ENCODE results near the gene DNAH5. TPM values are rescaled to one million over a fixed set of nuclear protein-coding genes. Genes with fewer than 3 reads are reported as not detected.

DNAH5 gene
- total and polyA plus RNA-seq, 2 experiments from 2014 or later: 0.56 to 0.97 TPM

GRCh38 chr5:13708432-13708831 lies 236.1 kb downstream of the DNAH5 start:
- Histone ChIP-seq H3K27me3 (ENCODE audit: insufficient read depth) (no peaks in the 10 kb centered on the region), H3K9me2 (ENCODE audit: insufficient read depth) (0 out of 2 replicates have a peak, but pooled peaks cover 7% of the 10 kb centered on the region), H3K4me2 (no peak overlapping the region), H2AFZ (no peak overlapping the region), H3F3A (replicated peaks; ENCODE audit: low read depth) (no peaks in the 10 kb centered on the region), H3K4me1 (ENCODE audit: insufficient read depth) (no peaks in the 10 kb centered on the region; the same call in 1 of the 2 replicates), H3K27ac (ENCODE audit: low read depth) (no peak overlapping the region), H3K4me3 (no peak overlapping the region), H3K36me3 (ENCODE audit: insufficient read depth) (no peaks in the 10 kb centered on the region), H4K20me1 (replicated peaks; ENCODE audit: insufficient read depth) (no peaks in the 10 kb centered on the region), H3K79me2 (replicated peaks; ENCODE audit: insufficient read depth) (no peaks in the 10 kb centered on the region)
- Mint-ChIP-seq H3K36me3 (ENCODE audit: low read depth) (no peaks in the 10 kb centered on the region), H3K4me3 (no peak overlapping the region), H3K27me3 (ENCODE audit: insufficient read depth, low read depth, poor library complexity) (no peaks in the 10 kb centered on the region), H3K4me1 (peaks cover 10% of the 10 kb centered on the region), H3K27ac (no peak overlapping the region), H3K9me3 (no peaks in the 10 kb centered on the region)
- no peak for TF ChIP-seq EZH2phosphoT487 (IDR thresholded peaks at IDR 0.05; ENCODE audit: unreplicated experiment)
- DNase-seq (ENCODE audit: low spot score) (no peak), ATAC-seq (no peak)

GRCh38 chr5:13704396-13704795 lies 240.1 kb downstream of the DNAH5 start:
- no peak overlapping the region for H3K4me2 ChIP-seq

More at GRCh38 chr5:13704396-13704795, 240.1 kb downstream of the DNAH5 start:
- Mint-ChIP-seq H3K36me3 (ENCODE audit: low read depth) (no peaks in the 10 kb centered on the region), H3K4me3 (no peak overlapping the region), H3K27me3 (ENCODE audit: insufficient read depth, low read depth, poor library complexity) (peaks cover 4% of the 10 kb centered on the region), H3K27ac (no peak overlapping the region), H3K9me3 (no peaks in the 10 kb centered on the region), H3K4me1 (no peaks in the 10 kb centered on the region; the same call in 2 of the 3 replicates)
- Histone ChIP-seq H3K4me1 (ENCODE audit: insufficient read depth) (no peaks in the 10 kb centered on the region), H3K79me2 (replicated peaks; ENCODE audit: insufficient read depth) (no peaks in the 10 kb centered on the region), H4K20me1 (replicated peaks; ENCODE audit: insufficient read depth) (no peaks in the 10 kb centered on the region), H3K4me3 (no peak overlapping the region), H3K36me3 (ENCODE audit: insufficient read depth) (no peaks in the 10 kb centered on the region), H3K9me2 (ENCODE audit: insufficient read depth) (peaks cover 12% of the 10 kb centered on the region; the same call in 1 of the 2 replicates), H3K27me3 (ENCODE audit: insufficient read depth) (no peaks in the 10 kb centered on the region), H3K27ac (ENCODE audit: low read depth) (no peak overlapping the region), H2AFZ (no peak overlapping the region), H3F3A (replicated peaks; ENCODE audit: low read depth) (no peaks in the 10 kb centered on the region)
- DNase-seq (ENCODE audit: low spot score) (no peak), ATAC-seq (no peak)
- TF ChIP-seq STAT1 (IDR thresholded peaks at IDR 0.05; ENCODE audit: unreplicated experiment): no peak
- no peak for TF ChIP-seq CTCF (conservative IDR thresholded peaks at IDR 0.05; ENCODE audit: low read depth in 2 of 2)
- TF ChIP-seq ZNF331 (CRISPR knock-in tag; IDR thresholded peaks at IDR 0.05; ENCODE audit: low read depth): no peak
- no peak for TF ChIP-seq REST (IDR thresholded peaks at IDR 0.05; ENCODE audit: unreplicated experiment)
- no peak for TF ChIP-seq POLR2AphosphoS5 (IDR thresholded peaks at IDR 0.05; ENCODE audit: low read depth)
- TF ChIP-seq ETS1 (IDR thresholded peaks at IDR 0.05): no peak
- TF ChIP-seq JUNB (IDR thresholded peaks at IDR 0.05; ENCODE audit: unreplicated experiment): no peak
- no peak for TF ChIP-seq ZNF114 (CRISPR knock-in tag; IDR thresholded peaks at IDR 0.05)
- no peak for TF ChIP-seq NANOG (IDR thresholded peaks at IDR 0.05; ENCODE audit: borderline replicate concordance)

All from GM23338 (cell line).